ENCODE results near the gene SRGAP3. TPM values are rescaled to one million over a fixed set of nuclear protein-coding genes. Genes with fewer than 3 reads are reported as not detected.

The SRGAP3 gene
- total RNA-seq, 1 donor from 2014 or later: 10.3 TPM

- H3K4me1 ChIP-seq: peaks cover 4% of the 10 kb centered on the region
- H3K9me3 ChIP-seq (replicated peaks): no peaks in the 10 kb centered on the region
- no peak for DNase-seq
- intact Hi-C loops (cut with micrococcal nuclease): no loop called here
- no peak for TF ChIP-seq CTCF (IDR thresholded peaks at IDR 0.05; ENCODE audit: borderline replicate concordance)
- H3K27ac ChIP-seq (replicated peaks): no peak overlapping the region
- H3K36me3 ChIP-seq: no peaks in the 10 kb centered on the region
- H3K4me3 ChIP-seq: no peak overlapping the region
- H3K27me3 ChIP-seq (ENCODE audit: low read depth): no peaks in the 10 kb centered on the region
Observed at GRCh38 chr3:9202546-9202945, 46.9 kb downstream of the SRGAP3 start.

GRCh38 chr3:9201955-9202354, 47.5 kb downstream of the SRGAP3 start:
- DNase-seq: no peak
- Histone ChIP-seq H3K27me3 (ENCODE audit: low read depth) (no peaks in the 10 kb centered on the region), H3K4me1 (peaks cover 4% of the 10 kb centered on the region), H3K27ac (replicated peaks) (no peak overlapping the region), H3K9me3 (replicated peaks) (no peaks in the 10 kb centered on the region), H3K4me3 (no peak overlapping the region), H3K36me3 (no peaks in the 10 kb centered on the region)
- TF ChIP-seq CTCF (IDR thresholded peaks at IDR 0.05; ENCODE audit: borderline replicate concordance): no peak
- intact Hi-C loops (cut with micrococcal nuclease): no loop called here

- no peaks in the 10 kb centered on the region for H3K36me3 ChIP-seq
- no peak overlapping the region for H3K27ac ChIP-seq (replicated peaks)
- H3K27me3 ChIP-seq (ENCODE audit: low read depth): no peaks in the 10 kb centered on the region
- no peak overlapping the region for H3K4me3 ChIP-seq
- TF ChIP-seq CTCF (IDR thresholded peaks at IDR 0.05; ENCODE audit: borderline replicate concordance): no peak
- no peaks in the 10 kb centered on the region for H3K9me3 ChIP-seq (replicated peaks)
- peaks cover 4% of the 10 kb centered on the region for H3K4me1 ChIP-seq
- intact Hi-C loops (cut with micrococcal nuclease): no loop called here
- DNase-seq: no peak
Observed at GRCh38 chr3:9201266-9201665, 48.2 kb downstream of the SRGAP3 start.

GRCh38 chr3:9199775-9200174, 49.7 kb downstream of the SRGAP3 start:
- no peak overlapping the region for H3K27ac ChIP-seq (replicated peaks)
- no peaks in the 10 kb centered on the region for H3K27me3 ChIP-seq (ENCODE audit: low read depth)
- no peaks in the 10 kb centered on the region for H3K9me3 ChIP-seq (replicated peaks)
- no peak for TF ChIP-seq CTCF (IDR thresholded peaks at IDR 0.05; ENCODE audit: borderline replicate concordance)
- peaks cover 4% of the 10 kb centered on the region for H3K4me1 ChIP-seq
- no peak for DNase-seq
- H3K4me3 ChIP-seq: no peak overlapping the region
- intact Hi-C loops (cut with micrococcal nuclease): no loop called here
- H3K36me3 ChIP-seq: no peaks in the 10 kb centered on the region

GRCh38 chr3:9198899-9199335, 50.5 kb downstream of the SRGAP3 start:
- peaks cover 4% of the 10 kb centered on the region for H3K4me1 ChIP-seq
- H3K27ac ChIP-seq (replicated peaks): no peak overlapping the region
- no peak for TF ChIP-seq CTCF (IDR thresholded peaks at IDR 0.05; ENCODE audit: borderline replicate concordance)
- no peaks in the 10 kb centered on the region for H3K27me3 ChIP-seq (ENCODE audit: low read depth)
- H3K9me3 ChIP-seq (replicated peaks): no peaks in the 10 kb centered on the region
- no peaks in the 10 kb centered on the region for H3K36me3 ChIP-seq
- DNase-seq: no peak
- H3K4me3 ChIP-seq: no peak overlapping the region
- intact Hi-C loops (cut with micrococcal nuclease): no loop called here

- Histone ChIP-seq H3K4me3 (no peak overlapping the region), H3K36me3 (no peaks in the 10 kb centered on the region), H3K4me1 (peaks cover 4% of the 10 kb centered on the region), H3K27ac (replicated peaks) (no peak overlapping the region), H3K9me3 (replicated peaks) (no peaks in the 10 kb centered on the region), H3K27me3 (ENCODE audit: low read depth) (no peaks in the 10 kb centered on the region)
- intact Hi-C loops (cut with micrococcal nuclease): no loop called here
- TF ChIP-seq CTCF (IDR thresholded peaks at IDR 0.05; ENCODE audit: borderline replicate concordance): no peak
- DNase-seq: no peak
Observed at GRCh38 chr3:9198261-9198660, 51.2 kb downstream of the SRGAP3 start.

All from left ventricle myocardium inferior (tissue), 1 donor.